Astrocyte of the spinal cord (primary cell): ENCODE data around the gene LYZL6.

Experiments used
- DNase-seq: peaks from one replicate; pipeline ENCODE4 v3.0.0; 2011; ENCODE audit warnings: low read depth, low spot score
- H3K4me3 ChIP-seq: 2 replicates; pipeline ENCODE4 v1.5.1; 2011; ENCODE audit warnings: low read depth, mild to moderate bottlenecking, low read length, moderate library complexity
- in situ Hi-C: cut with HindIII; loops from 2 replicates; pipeline ENCODE4 v1.10.0; 2017; ENCODE audit warnings: low sequenced_read_pairs
- TF ChIP-seq, protein P1 (sequence below): IDR thresholded peaks from 2 replicates; pipeline ENCODE4 v1.5.1; 2012; ENCODE audit warnings: low read depth, mild to moderate bottlenecking, low read length, inconsistent platforms

Gene LYZL6

DNA sequence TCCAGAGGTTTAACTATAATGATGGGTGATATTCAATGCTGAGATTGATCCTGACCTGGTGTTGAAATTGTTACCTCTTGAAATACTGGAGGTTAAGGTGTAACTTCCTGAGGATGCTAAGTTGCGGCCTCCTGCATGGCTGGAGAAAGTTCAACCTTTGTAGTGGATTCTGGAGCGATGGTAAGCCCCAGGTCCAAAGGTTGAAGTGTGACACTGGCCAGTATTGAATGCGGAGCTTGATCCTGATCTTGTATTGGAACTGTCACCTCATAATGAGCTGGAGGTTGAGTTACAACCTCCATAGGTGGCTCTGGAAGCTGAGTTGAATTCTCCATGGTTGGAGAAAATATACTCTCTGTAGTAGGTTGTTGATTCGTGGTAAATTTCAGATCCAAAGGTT is 29.9 kb downstream of the LYZL6 start:
- no peak overlapping the region for H3K4me3 ChIP-seq
- no peak for DNase-seq
- TF ChIP-seq, protein P1, sequence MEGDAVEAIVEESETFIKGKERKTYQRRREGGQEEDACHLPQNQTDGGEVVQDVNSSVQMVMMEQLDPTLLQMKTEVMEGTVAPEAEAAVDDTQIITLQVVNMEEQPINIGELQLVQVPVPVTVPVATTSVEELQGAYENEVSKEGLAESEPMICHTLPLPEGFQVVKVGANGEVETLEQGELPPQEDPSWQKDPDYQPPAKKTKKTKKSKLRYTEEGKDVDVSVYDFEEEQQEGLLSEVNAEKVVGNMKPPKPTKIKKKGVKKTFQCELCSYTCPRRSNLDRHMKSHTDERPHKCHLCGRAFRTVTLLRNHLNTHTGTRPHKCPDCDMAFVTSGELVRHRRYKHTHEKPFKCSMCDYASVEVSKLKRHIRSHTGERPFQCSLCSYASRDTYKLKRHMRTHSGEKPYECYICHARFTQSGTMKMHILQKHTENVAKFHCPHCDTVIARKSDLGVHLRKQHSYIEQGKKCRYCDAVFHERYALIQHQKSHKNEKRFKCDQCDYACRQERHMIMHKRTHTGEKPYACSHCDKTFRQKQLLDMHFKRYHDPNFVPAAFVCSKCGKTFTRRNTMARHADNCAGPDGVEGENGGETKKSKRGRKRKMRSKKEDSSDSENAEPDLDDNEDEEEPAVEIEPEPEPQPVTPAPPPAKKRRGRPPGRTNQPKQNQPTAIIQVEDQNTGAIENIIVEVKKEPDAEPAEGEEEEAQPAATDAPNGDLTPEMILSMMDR, result no peak
- in situ Hi-C loops, result no loop called here

DNA sequence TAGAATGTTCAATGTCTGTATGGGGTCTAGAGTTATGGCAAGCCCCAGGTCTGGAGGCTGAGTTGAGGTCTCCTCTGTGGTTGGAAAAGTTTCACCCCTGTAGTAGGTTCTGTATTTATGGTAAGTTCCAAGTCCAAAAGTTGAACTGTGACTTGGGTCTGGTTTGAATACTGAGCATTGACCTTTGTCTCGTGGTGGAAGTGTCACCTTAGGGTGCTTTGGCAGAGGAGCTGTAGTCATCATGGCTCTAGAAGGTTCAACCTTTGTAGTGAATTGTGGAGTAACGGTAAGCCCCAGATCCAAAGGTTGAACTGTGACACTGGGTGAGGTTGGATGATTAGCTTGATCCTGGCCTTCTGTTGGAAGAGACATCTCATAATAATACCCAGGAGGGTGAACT is 30.6 kb downstream of the LYZL6 start:
- no peak overlapping the region for H3K4me3 ChIP-seq
- no peak for DNase-seq
- in situ Hi-C loops, result no loop called here
- TF ChIP-seq, protein P1, result no peak

DNA sequence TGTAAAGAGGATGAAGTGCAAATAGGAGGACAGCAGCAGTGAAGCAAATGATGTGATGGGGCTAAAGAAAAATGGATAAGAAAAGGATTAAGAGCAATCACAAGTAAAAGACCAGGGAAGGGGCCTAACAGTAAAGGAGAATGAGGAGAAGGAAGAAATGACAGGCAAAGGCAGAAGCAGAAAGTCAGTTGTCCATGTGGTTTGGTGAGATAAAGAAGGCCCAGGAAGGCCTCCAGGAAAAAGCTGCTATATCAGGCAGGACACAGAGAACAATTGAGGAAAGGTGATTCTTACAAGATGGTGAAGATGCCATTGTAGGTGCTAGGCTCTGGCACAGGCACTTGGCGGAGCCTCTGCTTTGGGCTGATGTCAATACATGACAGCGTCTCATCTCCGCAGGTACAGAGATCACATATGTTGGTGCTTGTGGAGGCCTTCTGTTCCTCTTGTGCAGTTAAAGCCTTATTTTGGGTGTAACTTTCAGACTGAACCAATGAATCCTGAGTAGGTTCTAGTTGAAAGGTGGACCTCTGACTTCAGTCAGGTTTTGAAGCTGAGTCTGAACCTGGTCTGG is 31.1 kb downstream of the LYZL6 start:
- DNase-seq, result no peak
- in situ Hi-C loops, result no loop called here

DNA sequence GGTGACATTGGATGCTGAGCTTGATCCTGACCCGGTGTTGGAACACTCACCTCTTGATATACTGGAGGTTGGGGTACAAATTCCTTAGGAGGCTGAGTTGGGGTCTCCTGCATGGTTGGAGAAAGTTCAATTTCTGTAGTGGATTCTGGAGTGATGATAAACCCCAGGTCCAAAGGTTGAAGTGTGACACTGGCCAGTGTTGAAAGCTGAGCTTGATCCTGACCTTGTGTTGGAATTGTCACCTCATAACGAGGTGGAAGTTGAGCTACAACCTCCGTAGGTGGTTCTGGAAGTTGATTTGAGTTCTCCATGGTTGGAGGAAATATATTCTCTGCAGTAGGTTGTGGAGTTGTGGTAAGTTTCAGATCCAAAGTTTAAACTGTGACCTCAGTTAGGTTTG is 34.1 kb downstream of the LYZL6 start:
- in situ Hi-C loops, result no loop called here
- TF ChIP-seq, protein P1, result no peak
- H3K4me3 ChIP-seq, result no peak overlapping the region
- DNase-seq, result no peak

More for the DNA sequence above, 31.1 kb downstream of the LYZL6 start:
- H3K4me3 ChIP-seq, result no peak overlapping the region
- TF ChIP-seq, protein P1, result no peak

DNA sequence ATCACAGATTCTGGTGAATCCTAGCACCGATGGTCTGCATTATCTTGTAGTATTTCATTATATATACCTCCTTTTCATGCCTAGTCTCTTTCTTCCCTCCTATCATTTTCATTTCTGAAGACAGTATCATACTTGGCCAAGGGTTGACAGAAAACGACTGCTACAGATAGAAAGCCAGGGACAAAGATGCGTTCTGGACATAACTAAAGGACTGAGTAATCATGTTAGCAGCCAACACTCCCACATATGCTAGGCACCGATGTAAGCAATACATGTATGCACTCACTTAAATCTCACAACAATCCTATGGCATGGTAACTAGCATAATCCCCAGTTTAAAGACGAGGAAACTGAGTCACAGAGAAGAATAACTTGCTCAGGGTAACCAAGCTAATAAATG is 35.8 kb downstream of the LYZL6 start:
- DNase-seq, result no peak
- TF ChIP-seq, protein P1, result no peak
- in situ Hi-C loops, result no loop called here
- H3K4me3 ChIP-seq, result no peak overlapping the region

DNA sequence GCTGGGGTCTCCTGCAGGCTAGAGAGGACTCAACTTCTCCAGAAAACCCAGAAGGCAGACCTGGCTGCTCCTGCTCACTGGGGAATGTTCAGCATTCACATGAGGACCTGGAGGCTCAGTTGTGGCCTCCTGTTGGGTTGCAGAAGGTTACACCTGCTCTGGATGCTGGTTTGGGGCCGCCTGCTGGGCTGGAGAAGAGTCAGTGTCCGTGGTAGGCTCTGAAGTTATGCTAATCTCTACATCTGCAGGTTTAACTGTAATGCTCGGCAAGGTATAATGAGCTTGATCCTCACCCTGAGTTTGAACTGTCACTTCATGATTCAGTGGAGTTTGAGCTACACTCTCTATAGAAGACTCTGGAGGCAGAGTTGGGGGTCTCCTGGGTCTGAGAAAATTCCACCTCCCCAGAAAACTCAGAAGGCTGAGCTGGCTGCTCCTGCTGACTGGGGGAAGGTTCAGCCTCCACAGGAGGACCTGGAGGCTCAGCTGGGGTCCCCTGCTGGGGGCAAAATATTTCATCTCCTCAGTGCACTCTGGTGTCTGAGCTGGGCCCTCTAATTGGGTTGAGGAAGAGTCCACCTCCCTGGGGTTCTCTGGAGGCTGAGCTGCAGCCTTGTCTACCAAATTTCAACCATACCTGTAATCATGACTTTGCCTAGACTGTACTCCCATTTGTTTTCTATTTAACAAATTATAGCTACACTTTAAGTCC is 36.4 kb downstream of the LYZL6 start:
- in situ Hi-C loops, result no loop called here
- no peak for DNase-seq
- no peak overlapping the region for H3K4me3 ChIP-seq
- TF ChIP-seq, protein P1, result no peak
